Lower lobe of right lung (tissue), 2 donors: ENCODE data around the gene BEST4. TPM values are rescaled to one million over a fixed set of nuclear protein-coding genes. Genes with fewer than 3 reads are reported as not detected.
"Not testable (repeated sequence)": the region's sequence is repeated elsewhere in the genome, so short reads cannot be mapped to it uniquely, and the experiment has no call there.

Source experiments
- ATAC-seq, 2 donors: fragments of 200-7000 bp; cut with Tn5 transposase; one replicate each; pipeline ENCODE4 v1.9.1; 2020 to 2022; ENCODE audit warnings: mild to moderate bottlenecking in 2 of 2, moderate library complexity in 2 of 2
- DNase-seq: peaks from one replicate; pipeline ENCODE4 v3.0.0-alpha.2; 2020
- H3K27ac ChIP-seq: fragments of 200-600 bp; one replicate; pipeline ENCODE4 v1.8.0; 2022
- H3K27me3 ChIP-seq: fragments of 200-600 bp; one replicate; pipeline ENCODE4 v1.8.0; 2022; ENCODE audit warnings: low read depth
- H3K36me3 ChIP-seq: fragments of 200-600 bp; one replicate; pipeline ENCODE4 v1.8.0; 2022; ENCODE audit warnings: mild to moderate bottlenecking
- H3K4me1 ChIP-seq: fragments of 200-600 bp; one replicate; pipeline ENCODE4 v1.8.0; 2022
- H3K4me3 ChIP-seq: fragments of 200-600 bp; one replicate; pipeline ENCODE4 v1.8.0; 2022; ENCODE audit warnings: mild to moderate bottlenecking
- H3K9me3 ChIP-seq: fragments of 200-600 bp; one replicate; pipeline ENCODE4 v1.8.0; 2022
- intact Hi-C: fragments of 100-400 bp; cut with DNase I; formaldehyde crosslinking; loops from one replicate; pipeline ENCODE4 v1.11.0; 2022
- total RNA-seq: library from RNA; stranded (reverse); fragmentation: NEBNext Ultra II Directional; extraction: Animal tissue kit (Norgen Biotek cat#: 25700); gene quantifications from one replicate; pipeline ENCODE4 v1.2.1, GENCODE V29; 2021
- TF ChIP-seq, protein P1 (sequence below): fragments of 200-600 bp; IDR thresholded peaks from one replicate; pipeline ENCODE4 v1.8.0; 2022; ENCODE audit warnings: antibody characterized with exemption, mild to moderate bottlenecking
- donor health status: DM: no; HTN: yes; CAD: no; lungs with severe emphysema.

The BEST4 gene
- total RNA-seq, 1 donor from 2014 or later: 1.7 TPM

DNA sequence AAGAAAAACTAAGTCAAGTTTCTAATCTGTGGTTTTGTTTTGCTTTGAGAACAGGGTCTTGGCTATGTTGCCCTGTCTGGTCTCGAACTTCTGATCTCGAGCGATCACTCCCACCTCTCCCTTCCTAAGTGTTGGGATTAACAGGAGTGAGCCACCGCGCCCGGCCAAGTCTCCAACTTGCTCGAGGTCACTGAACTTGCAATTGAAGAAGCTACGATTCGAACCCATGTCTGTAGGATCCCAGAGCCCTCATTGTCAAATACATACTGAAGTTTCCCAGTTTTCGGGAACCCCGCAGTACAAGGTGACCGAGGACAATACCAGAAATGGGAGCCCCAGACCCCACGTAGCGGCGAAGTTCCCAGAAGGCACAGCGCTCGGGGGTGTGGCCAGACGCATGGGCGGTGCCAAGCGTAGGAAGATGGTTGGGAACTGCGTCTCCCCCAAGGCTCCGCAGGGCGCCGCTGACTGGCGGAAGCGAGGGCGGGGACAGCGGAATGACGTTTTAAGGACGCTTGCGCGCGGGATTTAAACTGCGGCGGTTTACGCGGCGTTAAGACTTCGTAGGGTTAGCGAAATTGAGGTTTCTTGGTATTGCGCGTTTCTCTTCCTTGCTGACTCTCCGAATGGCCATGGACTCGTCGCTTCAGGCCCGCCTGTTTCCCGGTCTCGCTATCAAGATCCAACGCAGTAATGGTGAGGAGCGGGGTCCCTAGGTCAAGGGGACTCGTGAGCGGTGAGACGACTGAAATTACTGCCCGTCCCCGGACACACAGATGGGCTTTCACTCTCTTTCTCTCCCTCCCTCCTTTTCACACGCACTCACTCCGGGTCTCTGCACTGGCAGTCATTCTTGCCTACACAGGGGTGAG is 48.4 kb downstream of the BEST4 start, which contains the start of gene KIF2C:
TSS of gene KIF2C (plus strand) at position 531 of the 872 bp plus-strand sequence. CDS start at position 627, 96 bp downstream.
- DNase-seq (peak; percentile 98), ATAC-seq (peak; percentile 100)
- no peaks in the 10 kb centered on the region for H3K9me3 ChIP-seq
- TF ChIP-seq, protein P1, sequence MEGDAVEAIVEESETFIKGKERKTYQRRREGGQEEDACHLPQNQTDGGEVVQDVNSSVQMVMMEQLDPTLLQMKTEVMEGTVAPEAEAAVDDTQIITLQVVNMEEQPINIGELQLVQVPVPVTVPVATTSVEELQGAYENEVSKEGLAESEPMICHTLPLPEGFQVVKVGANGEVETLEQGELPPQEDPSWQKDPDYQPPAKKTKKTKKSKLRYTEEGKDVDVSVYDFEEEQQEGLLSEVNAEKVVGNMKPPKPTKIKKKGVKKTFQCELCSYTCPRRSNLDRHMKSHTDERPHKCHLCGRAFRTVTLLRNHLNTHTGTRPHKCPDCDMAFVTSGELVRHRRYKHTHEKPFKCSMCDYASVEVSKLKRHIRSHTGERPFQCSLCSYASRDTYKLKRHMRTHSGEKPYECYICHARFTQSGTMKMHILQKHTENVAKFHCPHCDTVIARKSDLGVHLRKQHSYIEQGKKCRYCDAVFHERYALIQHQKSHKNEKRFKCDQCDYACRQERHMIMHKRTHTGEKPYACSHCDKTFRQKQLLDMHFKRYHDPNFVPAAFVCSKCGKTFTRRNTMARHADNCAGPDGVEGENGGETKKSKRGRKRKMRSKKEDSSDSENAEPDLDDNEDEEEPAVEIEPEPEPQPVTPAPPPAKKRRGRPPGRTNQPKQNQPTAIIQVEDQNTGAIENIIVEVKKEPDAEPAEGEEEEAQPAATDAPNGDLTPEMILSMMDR: no peak
- peak within 1 kb of the TSS; percentile 87 for H3K27ac ChIP-seq
- H3K36me3 ChIP-seq: no peaks in the 10 kb centered on the region
- H3K4me3 ChIP-seq: peak within 1 kb of the TSS; percentile 66
- intact Hi-C loops: no loop called here
- H3K4me1 ChIP-seq: peaks cover 7% of the 10 kb centered on the region
- no peaks in the 10 kb centered on the region for H3K27me3 ChIP-seq

DNA sequence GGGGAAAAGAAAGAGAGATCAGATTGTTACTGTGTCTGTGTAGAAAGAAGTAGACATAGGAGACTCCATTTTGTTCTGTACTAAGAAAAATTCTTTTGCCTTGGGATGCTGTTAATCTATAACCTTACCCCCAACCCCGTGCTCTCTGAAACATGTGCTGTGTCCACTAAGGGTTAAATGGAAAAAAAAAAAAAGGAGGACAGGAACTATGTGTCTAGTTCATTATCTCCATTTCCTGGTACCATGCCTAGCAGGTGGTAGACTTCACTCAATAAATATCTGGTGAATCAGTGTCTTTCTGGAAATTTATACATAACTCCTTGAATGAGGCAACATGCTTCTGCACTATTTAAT is 49.0 kb downstream of the BEST4 start:
- ATAC-seq, H3K27me3 ChIP-seq, H3K4me1 ChIP-seq, intact Hi-C loops, H3K36me3 ChIP-seq, H3K9me3 ChIP-seq, DNase-seq: not testable (repeated sequence)
- Histone ChIP-seq H3K4me3 (peak overlapping the region; percentile 66), H3K27ac (peak overlapping the region; percentile 87)

DNA sequence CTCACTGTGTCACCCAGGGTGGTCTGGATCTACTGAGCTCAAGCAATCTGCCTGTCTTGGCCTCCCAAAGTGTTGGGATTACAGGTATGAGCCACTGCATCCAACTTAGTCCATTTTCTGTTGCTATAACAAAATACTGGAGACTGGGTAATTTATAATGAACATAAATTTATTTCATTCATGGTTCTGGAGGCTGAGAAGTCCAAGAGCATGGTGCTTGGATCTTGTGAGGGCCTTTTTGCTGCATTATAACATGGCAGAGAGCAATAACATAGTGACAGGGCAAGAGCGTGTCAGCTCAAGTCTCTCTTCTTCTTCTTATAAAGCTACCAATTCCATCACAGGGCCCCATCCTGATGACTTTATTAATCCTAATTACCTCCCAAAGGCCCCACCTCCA is 52.0 kb downstream of the BEST4 start:
- intact Hi-C loops: no loop called here
- no peak for ATAC-seq
- no peak for DNase-seq
- H3K4me1 ChIP-seq: peaks cover 14% of the 10 kb centered on the region
- no peaks in the 10 kb centered on the region for H3K36me3 ChIP-seq
- no peak overlapping the region for H3K4me3 ChIP-seq
- no peaks in the 10 kb centered on the region for H3K9me3 ChIP-seq
- no peak overlapping the region for H3K27ac ChIP-seq
- H3K27me3 ChIP-seq: no peaks in the 10 kb centered on the region
- TF ChIP-seq, protein P1: no peak

DNA sequence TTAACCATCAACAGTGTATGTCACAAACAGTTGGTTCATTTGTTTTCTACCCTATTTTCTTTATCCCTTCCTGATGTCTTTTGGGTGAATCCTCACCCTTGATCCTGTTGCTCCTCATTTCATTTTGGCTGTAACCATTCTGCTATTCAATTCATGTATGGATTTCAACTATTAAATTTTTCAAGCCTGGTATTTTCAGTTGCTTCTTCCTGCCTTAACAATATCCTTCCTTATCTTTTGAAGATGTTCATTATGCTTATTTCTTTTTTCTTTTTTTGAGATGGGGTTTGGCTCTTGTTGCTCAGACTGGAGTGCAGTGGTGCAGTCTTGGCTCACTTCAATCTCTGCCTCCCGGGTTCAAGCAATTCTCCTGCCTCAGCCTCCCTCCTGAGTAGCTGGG is 54.2 kb downstream of the BEST4 start:
- TF ChIP-seq, protein P1: no peak
- no peaks in the 10 kb centered on the region for H3K27me3 ChIP-seq
- H3K27ac ChIP-seq: no peak overlapping the region
- no peak overlapping the region for H3K4me3 ChIP-seq
- ATAC-seq (no peak), DNase-seq (no peak)
- intact Hi-C loops: no loop called here
- no peaks in the 10 kb centered on the region for H3K36me3 ChIP-seq
- H3K9me3 ChIP-seq: no peaks in the 10 kb centered on the region
- H3K4me1 ChIP-seq: peaks cover 29% of the 10 kb centered on the region

Other genes with a start within 250 kb of the BEST4 start
- 22.6 TPM for gene TMEM53, start 113.7 kb downstream of the BEST4 start, total RNA-seq
- 14.5 TPM for gene ARMH1, start 113.5 kb downstream of the BEST4 start, total RNA-seq
- not detected for gene RNU5D-1, start 57.0 kb downstream of the BEST4 start, total RNA-seq
- gene KIF2C, start 48.3 kb downstream of the BEST4 start, total RNA-seq: 1.7 TPM
- 1,341 TPM for gene RPS8, start 12.6 kb downstream of the BEST4 start, total RNA-seq
- 27.7 TPM for gene PLK3, start 12.2 kb upstream of the BEST4 start, total RNA-seq
- gene DYNLT4, start 19.2 kb upstream of the BEST4 start, total RNA-seq: 5.2 TPM
- 8.7 TPM for gene BTBD19, start 20.4 kb upstream of the BEST4 start, total RNA-seq
- 1.0 TPM for gene PTCH2, start 55.1 kb upstream of the BEST4 start, total RNA-seq
- 25.8 TPM for gene EIF2B3, start 198.4 kb upstream of the BEST4 start, total RNA-seq
- gene HECTD3, start 223.2 kb upstream of the BEST4 start, total RNA-seq: 47.6 TPM
- gene UROD, start 224.1 kb upstream of the BEST4 start, total RNA-seq: 60.4 TPM